Measurements from ENCODE around the gene DECR2.
"Not testable (repeated sequence)": the region's sequence is repeated elsewhere in the genome, so short reads cannot be mapped to it uniquely, and the experiment has no call there.

DECR2 gene, protein sequence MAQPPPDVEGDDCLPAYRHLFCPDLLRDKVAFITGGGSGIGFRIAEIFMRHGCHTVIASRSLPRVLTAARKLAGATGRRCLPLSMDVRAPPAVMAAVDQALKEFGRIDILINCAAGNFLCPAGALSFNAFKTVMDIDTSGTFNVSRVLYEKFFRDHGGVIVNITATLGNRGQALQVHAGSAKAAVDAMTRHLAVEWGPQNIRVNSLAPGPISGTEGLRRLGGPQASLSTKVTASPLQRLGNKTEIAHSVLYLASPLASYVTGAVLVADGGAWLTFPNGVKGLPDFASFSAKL

DNA sequence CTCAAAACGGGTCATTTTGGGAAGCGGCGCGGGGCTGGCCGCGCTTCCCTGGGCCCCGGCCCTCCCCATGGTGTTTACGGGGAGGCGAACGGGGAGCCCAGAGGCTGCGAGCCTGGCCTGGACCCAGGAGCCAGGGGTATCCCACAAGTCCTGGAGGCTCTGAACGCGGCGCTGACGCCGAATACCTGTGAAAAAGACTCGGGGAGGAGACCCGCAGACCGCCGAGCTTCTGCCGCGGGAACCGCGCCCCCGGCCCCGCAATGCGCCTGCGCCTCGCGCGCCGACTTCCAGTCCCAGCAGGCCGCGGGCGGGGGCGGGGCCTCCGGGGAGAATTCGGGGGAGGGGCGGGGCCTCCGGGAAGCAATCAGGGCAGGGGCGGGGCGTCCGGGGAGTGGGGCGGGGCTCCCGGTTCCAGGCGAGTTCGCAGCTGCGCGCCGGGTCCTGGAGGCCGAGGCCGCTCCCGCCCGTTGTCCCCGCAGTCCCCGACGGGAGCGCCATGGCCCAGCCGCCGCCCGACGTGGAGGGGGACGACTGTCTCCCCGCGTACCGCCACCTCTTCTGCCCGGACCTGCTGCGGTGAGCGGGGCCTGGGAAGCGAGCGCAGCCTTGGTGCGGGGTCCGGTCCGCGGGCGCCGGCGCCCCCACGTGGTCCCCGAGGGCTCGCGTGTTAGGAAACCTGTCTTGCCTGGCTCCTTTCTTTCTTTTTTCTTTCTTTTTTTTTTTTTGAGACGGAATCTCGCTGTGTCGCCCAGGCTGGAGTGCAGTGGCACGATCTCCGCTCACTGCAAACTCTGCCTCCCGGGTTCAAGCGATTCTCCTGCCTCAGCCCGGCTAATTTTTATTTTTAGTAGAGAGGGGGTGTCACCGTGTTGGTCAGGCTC lies at the start of gene DECR2:
Gene DECR2 (plus strand): TSS at position 418 of the 881 bp plus-strand sequence. CDS start 79 bp downstream, at position 497.
- peak; percentile 96 for DNase-seq

DNA sequence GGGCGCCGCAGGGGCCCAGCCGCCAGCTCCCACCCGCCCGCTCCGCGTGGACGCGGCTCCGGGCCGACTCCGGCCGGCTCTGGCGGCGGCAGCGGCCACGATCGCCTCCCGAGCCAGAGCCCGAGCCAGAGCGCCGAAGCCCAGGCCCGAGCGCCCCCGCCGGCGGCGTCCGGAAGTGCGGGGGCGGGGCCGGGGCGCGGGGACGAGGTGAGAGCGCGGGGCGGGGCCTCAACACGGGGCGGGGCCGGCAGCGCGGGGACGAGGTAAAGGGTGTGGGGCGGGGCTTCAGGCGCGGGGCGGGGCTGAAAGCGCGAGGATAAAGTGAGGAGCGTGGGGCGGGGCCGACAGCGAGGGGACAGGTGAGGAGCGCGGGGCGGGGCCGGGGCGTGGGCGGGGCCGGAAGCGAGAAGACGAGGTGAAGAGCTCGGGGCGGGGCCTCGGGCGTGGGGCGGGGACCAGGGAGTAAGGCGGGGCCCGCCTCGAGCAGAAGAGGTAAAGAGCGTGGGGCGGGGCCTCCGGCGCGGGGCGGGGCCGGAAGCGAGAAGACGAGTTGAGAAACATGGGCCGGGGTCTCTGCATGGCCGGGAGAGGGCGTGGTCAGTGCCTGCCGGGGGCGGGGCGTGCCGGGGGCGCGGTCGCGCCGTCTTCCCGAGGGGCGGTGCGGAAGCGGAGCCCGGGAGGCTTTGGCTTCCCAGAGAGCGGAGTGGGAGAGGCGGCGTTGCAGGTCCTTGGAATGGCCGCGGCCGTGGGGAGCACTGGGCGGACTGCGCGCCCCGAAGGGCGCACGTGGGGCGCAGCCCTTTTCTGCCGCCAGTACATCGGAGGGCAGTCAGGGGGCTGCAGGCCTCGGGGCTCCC lies 48.9 kb upstream of the DECR2 start, which contains the start of gene AXIN1:
Gene AXIN1 (minus strand): TSS at position 177 of the 857 bp plus-strand sequence. CDS start 5,698 bp downstream, outside the sequence.
- peak; percentile 100 for DNase-seq

DNA sequence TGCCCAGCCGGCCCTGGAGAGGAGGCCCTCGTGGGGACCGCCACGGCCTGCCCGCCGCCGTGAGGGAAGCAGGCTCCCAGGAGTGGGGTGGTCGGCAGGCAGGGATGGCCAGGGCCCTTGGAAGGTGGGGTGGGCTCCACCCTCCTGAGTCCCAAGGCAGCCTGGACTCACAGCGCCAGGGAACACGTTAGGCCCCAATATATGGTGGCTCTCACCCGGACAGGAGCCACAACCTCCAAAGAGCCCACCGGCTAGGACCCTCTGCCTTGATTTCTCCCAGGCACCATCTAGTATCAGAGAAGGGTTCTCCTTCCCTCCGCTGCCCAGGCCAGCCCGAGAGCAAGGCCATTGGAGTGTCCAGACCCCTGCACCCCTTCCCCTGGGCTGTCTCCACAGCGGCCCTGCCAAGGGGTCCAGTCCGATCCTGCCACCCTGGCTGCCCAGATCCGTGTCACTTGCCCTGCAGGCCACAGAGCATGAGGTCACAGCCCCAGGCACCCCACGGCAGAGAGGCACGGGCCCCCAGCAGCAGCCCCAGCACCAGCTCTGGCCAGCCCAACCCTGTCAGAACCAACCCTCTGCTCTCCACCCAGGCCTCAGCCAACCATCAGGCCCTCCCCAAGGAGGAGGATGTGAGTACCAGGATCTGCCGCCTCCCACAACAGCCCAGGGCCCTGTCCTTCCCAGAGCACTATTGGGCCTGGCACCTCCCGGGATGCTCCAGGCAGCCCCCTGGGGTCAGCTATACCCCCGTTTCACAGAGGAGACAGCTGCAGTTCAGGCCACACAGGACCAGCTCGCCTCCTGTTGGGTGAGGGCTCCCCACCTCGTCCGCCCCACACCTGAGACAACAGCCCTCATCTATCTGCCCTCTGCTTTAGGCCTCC lies 48.0 kb upstream of the DECR2 start:
- DNase-seq, result no peak

DNA sequence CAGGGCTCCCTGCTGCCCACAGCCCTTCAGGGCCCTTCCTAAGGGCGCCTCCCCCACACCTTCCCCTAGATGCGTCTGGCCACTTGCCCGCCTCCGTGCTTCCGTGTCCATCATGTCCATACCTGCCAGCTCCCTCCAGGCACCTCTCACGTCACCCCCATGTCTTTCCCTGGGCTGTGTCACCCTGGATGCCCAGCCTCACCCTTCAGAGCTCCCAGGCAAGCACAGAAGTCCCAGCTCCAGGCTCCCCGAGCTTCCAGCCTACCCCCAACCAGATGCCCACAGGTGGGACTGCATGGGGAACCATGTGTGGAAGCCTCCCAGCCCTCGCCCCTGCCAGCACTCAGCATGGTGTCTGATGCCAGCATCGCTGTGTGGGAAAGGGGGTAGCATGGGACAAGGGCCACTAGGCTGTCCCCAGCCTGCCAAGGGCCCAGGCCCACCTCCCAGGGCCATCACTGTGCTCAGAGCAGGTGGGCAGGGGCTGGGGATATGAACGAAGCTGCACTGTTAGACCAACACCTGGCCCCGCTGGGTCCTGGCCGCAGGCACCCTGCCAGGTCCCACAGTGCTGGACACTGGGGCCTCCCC lies 47.3 kb upstream of the DECR2 start:
- DNase-seq, result no peak

DNA sequence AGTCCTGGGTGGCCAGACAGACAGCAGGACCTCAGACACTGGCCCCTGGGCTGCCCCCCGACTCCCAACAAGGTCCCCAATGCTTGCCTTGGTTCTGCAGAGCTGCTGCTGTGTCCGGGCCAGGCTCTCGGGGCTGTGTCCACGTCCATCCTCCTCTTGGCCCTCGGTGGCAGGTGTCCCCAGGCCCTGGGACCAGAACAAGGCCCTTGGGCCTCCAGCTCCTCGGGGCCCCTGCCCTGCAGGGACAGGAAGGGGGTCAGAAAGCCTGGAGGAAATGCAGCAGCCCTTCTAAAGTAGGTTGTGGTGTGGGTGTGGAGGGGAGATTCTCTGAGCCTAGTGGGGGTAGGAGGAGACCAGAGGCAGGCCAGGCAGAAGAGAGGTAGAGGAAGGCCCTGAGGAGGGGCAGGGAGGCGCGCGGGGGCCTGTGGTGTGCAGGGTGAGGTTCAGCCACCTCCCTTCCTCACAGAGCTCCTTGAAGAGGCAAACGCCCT lies 46.7 kb upstream of the DECR2 start:
- peak; percentile 75 for DNase-seq

DNA sequence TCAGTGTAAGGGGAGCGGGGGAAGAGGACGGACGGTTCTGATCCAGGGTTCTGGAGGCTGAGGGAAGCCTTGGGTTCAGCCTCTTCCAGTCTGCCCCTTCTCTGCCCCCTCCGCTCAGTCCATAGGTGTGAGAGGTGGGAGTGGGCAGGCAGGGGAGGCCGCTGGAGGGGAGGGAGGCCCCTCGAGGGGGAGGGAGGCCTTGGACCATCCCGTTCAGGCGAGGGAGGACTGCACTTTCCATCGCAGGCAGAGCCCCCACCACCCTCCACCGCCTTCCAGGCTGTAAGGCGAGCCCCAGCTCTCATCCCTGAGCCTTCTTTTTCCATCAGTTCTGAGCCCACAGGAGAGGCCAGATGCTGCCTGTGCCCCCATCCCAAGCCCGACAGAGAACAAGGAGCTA lies 44.9 kb upstream of the DECR2 start:
- no peak for DNase-seq

DNA sequence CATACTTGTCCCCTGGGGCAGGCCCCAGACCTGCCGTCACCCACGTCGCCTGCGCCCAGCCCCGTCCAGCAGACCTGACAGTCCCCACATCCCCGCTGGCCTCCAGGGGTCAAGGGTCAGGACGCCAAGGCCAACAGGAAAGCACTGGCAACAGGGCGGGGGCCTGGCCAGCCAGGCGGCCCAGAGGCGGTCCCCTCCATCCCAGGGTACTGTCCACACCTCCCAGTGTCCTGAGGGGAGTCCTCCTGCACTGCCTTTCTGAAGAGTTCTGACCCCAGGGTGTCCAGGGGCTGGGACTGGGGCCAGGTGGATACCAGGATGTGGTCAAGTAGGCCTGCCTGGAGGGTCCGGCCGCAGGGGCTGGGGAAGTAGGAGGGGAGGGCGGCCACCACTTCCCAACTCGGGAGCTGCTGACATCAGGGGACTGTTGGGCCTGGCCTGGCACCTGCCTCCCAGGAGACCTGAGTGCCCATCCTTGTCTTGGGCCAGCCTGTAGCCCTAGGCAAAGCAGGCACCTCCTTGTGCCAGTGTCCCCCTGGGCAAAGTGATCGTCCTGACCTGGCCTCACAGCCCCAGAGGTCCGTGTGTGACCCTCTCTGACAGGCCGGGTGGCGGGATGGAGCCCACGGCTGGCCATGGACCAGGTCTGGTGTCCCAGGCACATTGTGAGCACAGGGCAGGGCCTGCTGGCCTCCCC lies 42.5 kb upstream of the DECR2 start:
- DNase-seq, result no peak

DNA sequence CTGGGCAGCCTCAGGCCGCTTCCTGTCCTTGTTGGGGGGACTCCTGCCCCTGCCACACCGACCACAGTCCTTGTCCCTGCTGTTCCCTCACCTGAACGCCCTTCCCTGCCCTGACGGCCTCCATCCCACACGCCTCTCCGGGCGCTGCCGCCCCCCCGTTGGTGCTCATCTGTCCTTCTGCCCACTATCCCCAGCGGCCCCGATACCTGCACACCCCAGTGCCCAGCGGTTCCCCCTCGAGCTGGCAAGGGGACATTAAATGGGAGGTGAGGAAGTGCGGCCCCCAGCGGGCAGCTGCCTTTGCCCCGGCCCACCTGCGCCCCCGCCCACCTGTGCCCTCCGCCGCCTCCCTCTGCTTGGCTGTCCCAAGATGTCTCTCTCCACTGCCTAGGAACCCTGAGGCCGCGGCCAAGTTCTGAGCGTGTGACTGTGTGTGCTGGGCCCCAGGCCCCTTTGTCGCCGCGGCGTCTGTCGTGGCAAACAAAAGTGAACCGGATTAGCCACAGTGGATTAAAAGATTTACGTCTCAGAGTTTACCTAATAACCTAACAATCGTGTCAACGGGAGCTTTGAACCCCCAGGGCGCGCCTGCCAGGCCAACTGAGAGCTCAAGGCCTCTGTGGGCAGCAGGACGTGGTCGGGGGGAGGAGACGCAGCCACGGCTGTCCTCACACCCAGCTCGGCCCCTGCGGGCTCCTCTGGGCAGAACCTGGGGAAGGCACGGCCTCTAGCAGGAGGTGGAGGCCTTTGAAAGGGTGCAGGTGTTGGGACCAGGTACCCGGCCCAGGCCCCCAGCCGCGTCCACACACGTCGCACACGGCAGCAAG lies 41.6 kb upstream of the DECR2 start:
- DNase-seq, result no peak

DNA sequence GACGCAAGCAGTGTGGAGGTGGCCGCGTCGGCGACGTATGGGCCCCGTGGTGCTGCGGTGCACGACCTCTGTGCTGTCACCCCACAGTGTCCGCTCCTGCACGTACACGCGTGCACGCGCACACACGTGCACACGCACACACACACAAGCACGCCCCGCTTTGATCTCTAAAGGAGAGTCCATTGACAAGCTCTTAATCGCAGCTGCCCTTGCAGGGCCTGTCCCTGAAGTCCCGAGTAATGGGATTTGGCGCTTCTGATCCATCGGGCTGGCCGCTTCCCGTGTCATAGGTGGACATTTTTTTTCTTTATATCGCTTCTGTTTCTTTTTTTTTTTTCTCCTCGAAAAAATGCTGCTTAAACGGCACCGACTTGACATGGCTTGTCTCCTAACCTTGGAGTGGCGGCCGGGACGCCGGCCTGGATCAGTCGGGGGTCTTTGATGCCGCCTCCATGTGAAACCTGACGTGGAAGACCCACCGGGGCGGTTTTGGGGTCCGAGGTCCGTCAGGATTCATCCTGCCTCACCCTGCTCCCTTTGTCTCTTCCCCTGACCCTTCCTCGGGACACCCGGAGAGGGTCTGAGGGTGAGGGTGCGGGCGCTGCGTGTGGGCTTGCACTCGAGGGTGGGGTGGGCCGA lies 40.9 kb upstream of the DECR2 start:
- no peak for DNase-seq

DNA sequence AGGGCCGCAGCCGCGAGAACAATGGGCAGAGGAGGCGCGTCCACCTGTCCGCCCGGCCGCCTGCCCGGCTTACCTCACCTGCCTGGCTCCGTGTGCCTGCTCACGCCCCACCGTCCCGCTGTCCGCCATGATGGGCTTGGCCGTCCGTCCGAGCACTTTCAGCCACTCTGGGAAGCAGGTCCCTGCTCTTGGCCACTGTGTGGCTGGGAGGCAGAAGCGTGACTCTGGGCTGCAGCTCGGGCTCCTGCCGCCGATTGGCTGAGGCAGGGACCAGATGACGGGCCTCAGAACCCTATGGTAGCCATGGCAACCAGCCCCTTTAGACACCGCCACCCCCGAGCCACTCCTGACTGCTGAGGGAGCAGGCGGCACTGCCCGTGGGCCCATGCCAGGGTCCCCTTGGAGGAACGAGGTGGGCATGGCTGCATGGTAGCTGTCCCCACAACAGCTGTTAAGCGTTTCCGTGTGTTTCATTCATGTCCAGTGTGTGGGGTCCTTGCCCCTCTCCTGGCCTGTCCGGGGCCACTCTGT lies 40.3 kb upstream of the DECR2 start:
- DNase-seq, result no peak

DNA sequence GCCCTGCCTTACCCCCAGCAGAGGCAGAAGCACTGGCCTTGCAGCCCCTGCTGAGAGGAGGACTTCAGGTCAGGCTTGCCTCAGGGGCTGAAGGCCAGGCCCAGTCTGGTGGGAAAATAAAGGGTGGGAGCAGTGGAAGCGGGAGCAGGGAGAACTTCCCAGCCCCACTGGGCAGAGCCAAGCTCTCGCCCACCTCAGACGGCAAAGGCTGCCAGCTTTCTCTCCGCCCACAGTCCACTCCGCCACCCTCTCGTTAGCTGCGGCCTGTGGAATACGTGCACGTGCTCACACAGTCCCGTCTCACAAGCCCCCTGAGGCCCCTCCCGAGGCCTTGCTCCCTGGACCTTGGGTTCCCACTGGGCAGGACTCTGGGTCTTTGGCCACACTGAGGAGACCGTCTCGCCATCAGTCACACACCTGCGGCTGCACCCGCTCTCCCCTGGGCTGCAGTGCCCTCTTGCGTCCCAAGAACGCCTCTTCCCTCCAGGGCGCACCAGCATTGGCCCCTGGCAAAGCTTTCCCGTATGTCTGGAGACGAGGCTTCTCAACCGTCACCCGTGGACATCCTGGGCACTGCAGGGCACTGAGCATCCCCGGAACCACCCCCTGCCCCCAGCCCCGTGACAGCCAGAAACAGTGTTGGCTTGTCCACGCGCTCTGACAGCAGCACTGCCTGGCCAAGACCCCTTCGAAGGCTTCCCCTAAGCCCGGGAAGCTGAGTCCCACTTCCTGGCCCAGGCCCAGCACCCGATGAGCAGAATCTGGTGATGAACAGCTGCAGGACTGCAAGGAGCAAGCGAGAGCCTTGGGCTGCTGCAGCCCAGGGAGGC lies 39.6 kb upstream of the DECR2 start:
- peak; percentile 79 for DNase-seq

DNA sequence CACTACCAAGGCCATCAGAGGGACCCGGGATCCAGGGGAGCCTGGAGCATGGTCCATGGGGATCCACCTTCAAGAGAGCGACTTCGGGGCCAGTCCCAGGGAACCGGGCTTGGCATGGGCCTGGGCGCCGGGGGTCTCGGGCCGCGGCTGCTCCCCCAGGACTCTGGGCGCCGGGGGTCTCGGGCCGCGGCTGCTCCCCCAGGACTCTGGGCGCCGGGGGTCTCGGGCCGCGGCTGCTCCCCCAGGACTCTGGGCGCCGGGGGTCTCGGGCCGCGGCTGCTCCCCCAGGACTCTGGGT lies 39.0 kb upstream of the DECR2 start:
- not testable (repeated sequence) for DNase-seq

DNA sequence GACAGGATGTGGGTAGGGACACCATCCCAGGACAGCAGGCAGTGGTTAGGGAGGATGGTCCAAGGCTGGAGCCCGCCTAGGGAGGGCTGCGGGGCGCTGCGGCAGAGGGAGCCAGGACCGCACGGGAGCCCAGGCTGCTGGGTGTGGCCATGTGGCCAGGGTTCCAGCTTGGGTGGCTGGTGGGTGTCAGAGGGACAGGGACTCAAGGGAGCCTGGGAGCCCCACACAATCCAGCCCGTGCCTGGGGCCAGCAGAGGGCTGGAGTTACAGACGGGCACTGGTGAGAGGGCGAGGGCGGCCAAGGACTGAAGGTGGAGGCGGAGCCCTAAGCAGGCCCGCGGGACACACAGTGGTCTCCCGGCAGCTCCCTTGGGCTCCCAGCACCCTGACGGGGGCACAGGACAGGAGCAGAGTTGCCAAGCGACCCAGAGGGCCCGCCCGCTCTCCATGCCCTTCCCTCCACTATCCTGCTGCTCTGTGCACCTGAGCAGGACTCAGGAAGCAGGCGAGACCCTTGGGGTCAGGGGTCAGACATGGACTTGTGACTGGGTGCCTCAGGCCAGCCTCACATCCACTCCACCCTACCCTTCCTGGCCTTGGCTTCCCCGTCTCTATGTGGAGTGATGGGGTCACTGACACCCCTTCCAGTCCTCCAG lies 38.4 kb upstream of the DECR2 start:
- DNase-seq, result no peak

DNA sequence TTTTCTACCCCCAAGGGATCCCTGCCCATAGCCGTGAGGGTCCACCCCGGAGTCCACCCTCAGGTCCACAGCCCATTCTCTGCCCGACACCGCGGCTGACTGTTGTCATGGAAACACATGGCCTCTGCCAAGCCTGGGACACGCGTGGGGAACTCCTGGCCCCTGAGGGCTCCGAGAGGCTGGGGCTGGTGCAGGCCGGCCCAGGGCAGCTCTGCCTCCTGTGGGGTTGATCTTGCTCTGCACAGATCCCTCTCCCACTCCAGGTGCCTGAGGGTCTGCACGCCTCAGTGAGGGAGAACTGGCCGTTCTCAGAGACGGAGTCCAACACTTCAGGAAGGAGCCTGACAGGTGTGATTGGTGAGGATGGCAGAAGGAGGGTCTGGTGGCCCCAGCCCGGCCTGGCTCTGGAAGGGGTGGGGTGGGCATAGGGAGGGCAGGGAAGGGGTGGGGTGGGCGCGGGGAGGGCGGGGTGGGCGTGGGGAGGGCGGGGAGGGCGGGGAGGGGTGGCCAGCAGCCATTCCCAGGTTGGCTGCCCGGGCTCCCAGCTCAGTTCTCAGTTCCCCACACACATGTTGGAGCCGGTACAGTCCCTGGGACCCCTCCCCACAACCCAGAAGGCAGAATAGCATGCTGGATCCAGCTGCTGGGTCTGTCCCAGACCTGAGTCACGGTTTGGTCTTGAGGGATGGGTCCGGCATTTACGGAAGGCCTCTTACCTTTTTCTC lies 37.8 kb upstream of the DECR2 start:
- DNase-seq, result no peak

DNA sequence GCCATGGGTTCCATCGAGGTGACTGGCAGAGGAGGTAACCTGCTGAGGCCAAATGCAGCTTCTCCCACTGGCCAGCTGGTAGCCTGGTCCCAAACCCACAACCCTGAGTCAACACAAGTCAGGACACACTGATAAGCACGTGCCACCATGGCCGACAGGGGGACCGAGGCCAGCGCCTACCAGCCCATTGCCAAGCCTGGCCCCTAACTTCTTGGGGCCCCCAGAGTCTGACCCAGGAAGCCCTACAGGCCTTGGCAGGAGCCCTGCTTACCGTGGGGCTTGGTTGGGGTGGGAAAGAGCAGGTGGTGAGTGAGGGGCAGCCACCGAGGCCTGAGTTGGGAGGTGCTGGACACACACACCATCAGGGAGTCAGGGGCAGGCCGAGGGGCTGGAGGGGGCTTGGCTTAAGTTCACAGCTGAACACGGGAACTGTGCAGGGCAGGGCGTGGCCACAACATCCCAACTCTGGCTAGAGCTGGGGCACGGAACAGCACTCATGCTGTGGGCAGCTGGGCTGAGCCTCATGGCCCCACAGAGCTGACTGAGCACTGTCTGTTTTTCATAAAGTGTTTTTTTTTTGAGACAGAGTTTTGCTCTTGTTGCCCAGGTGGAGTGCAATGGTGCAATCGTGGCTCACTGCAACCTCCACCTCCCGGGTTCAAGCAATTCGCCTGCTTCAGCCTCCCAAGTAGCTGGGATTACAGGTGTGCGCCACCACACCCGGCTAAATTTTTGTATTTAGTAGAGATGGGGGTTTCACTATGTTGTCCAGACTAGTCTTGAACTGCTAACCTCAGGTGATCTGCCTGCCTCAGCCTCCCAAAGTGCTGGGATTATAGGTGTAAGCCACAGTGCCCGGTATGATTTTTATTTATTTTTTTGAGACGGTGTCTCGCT lies 36.8 kb upstream of the DECR2 start:
- no peak for DNase-seq

DNA sequence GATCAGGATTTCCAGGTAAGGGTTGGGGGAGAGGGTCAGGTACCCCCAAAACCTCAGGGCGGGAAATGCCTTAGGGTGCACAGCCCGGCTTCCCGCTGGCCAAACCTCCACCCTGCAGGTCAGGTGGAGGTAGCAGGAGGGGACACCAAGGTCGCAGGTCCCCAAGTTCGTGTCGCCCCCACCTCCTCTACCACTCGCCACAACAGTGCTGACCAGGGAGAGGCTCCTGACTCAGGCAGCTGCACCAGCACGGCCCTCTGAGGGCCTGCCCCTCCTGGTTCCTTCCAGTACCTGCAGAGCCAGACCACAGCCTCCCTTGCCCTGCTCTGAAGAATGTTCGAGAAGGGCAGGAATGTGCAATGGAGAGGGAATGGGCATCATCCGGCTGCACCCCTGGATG lies 35.2 kb upstream of the DECR2 start:
- DNase-seq, result no peak

Measured in CD4-positive, alpha-beta T cell treated with Interleukin-12 subunit alpha and Interleukin-12 subunit beta, for 1 hour (primary cell).